ENCODE measurements around the gene NELL1. TPM values are rescaled to one million over a fixed set of nuclear protein-coding genes. Genes with fewer than 3 reads are reported as not detected.

NELL1 gene
- total and polyA plus RNA-seq, 4 donors: 11.0 to 57.9 (median 31.2) TPM

GRCh38 chr11:20739577-20739976 lies 70.2 kb downstream of the NELL1 start:
- Histone ChIP-seq H3K9me3 (ENCODE audit: control insufficient read depth, insufficient read depth, low read length) (no peaks in the 10 kb centered on the region), H3K4me1 (ENCODE audit: control insufficient read depth, insufficient read depth, low read length) (no peaks in the 10 kb centered on the region), H3K27ac (ENCODE audit: low read depth, low read length) (no peak overlapping the region), H3K27me3 (ENCODE audit: control insufficient read depth, insufficient read depth, low read length) (no peaks in the 10 kb centered on the region), H3K4me3 (ENCODE audit: low read depth, low read length) (no peak overlapping the region), H3K36me3 (ENCODE audit: control insufficient read depth, insufficient read depth, low read length) (no peaks in the 10 kb centered on the region)
- peak in 1 of 6 donors; percentile 22 for DNase-seq (ENCODE audit: low read depth in 4 of 6, low spot score in 6 of 6)
- 55% methylated on average over 1 of the region's 4 CpGs for WGBS (ENCODE audit: insufficient coverage)

- Histone ChIP-seq H3K9me3 (ENCODE audit: control insufficient read depth, insufficient read depth, low read length) (no peaks in the 10 kb centered on the region), H3K27ac (ENCODE audit: low read depth, low read length) (no peak overlapping the region), H3K4me1 (ENCODE audit: control insufficient read depth, insufficient read depth, low read length) (no peaks in the 10 kb centered on the region), H3K36me3 (ENCODE audit: control insufficient read depth, insufficient read depth, low read length) (no peaks in the 10 kb centered on the region), H3K27me3 (ENCODE audit: control insufficient read depth, insufficient read depth, low read length) (no peaks in the 10 kb centered on the region), H3K4me3 (ENCODE audit: low read depth, low read length) (no peak overlapping the region)
- no peak for DNase-seq (ENCODE audit: low read depth in 4 of 6, low spot score in 6 of 6)
- 50% methylated on average over 2 of the region's 6 CpGs for WGBS (ENCODE audit: insufficient coverage)
Measured at GRCh38 chr11:20754933-20755332, 85.5 kb downstream of the NELL1 start.

GRCh38 chr11:20759541-20759940 lies 90.2 kb downstream of the NELL1 start:
- Histone ChIP-seq H3K27me3 (ENCODE audit: control insufficient read depth, insufficient read depth, low read length) (no peaks in the 10 kb centered on the region), H3K4me3 (ENCODE audit: low read depth, low read length) (no peak overlapping the region), H3K36me3 (ENCODE audit: control insufficient read depth, insufficient read depth, low read length) (no peaks in the 10 kb centered on the region), H3K9me3 (ENCODE audit: control insufficient read depth, insufficient read depth, low read length) (no peaks in the 10 kb centered on the region), H3K4me1 (ENCODE audit: control insufficient read depth, insufficient read depth, low read length) (no peaks in the 10 kb centered on the region), H3K27ac (ENCODE audit: low read depth, low read length) (no peak overlapping the region)
- WGBS (ENCODE audit: insufficient coverage): 83% methylated on average over 1 of the region's 2 CpGs
- no peak for DNase-seq (ENCODE audit: low read depth in 4 of 6, low spot score in 6 of 6)

- H3K4me1 ChIP-seq (ENCODE audit: control insufficient read depth, insufficient read depth, low read length): no peaks in the 10 kb centered on the region
- H3K4me3 ChIP-seq (ENCODE audit: low read depth, low read length): no peak overlapping the region
- H3K9me3 ChIP-seq (ENCODE audit: control insufficient read depth, insufficient read depth, low read length): no peaks in the 10 kb centered on the region
- H3K27me3 ChIP-seq (ENCODE audit: control insufficient read depth, insufficient read depth, low read length): no peaks in the 10 kb centered on the region
- WGBS (ENCODE audit: insufficient coverage): 63% methylated on average over 6 of the region's 6 CpGs
- DNase-seq (ENCODE audit: low read depth in 4 of 6, low spot score in 6 of 6): peak in 2 of 6 donors; percentile 52 to 75
- no peak overlapping the region for H3K27ac ChIP-seq (ENCODE audit: low read depth, low read length)
- H3K36me3 ChIP-seq (ENCODE audit: control insufficient read depth, insufficient read depth, low read length): no peaks in the 10 kb centered on the region
Measured at GRCh38 chr11:20760811-20761210, 91.4 kb downstream of the NELL1 start.

- DNase-seq (ENCODE audit: low read depth in 4 of 6, low spot score in 6 of 6): peak in 2 of 6 donors; percentile 31 to 85
- no peak overlapping the region for H3K27ac ChIP-seq (ENCODE audit: low read depth, low read length)
- 26% methylated on average over 3 of the region's 13 CpGs for WGBS (ENCODE audit: insufficient coverage)
- no peaks in the 10 kb centered on the region for H3K27me3 ChIP-seq (ENCODE audit: control insufficient read depth, insufficient read depth, low read length)
- no peak overlapping the region for H3K4me3 ChIP-seq (ENCODE audit: low read depth, low read length)
- H3K9me3 ChIP-seq (ENCODE audit: control insufficient read depth, insufficient read depth, low read length): no peaks in the 10 kb centered on the region
- H3K4me1 ChIP-seq (ENCODE audit: control insufficient read depth, insufficient read depth, low read length): no peaks in the 10 kb centered on the region
- H3K36me3 ChIP-seq (ENCODE audit: control insufficient read depth, insufficient read depth, low read length): no peaks in the 10 kb centered on the region
Measured at GRCh38 chr11:20762116-20762844, 92.9 kb downstream of the NELL1 start.

GRCh38 chr11:20762980-20763379 lies 93.6 kb downstream of the NELL1 start:
- no peak for DNase-seq (ENCODE audit: low read depth in 4 of 6, low spot score in 6 of 6)
- Histone ChIP-seq H3K9me3 (ENCODE audit: control insufficient read depth, insufficient read depth, low read length) (no peaks in the 10 kb centered on the region), H3K36me3 (ENCODE audit: control insufficient read depth, insufficient read depth, low read length) (no peaks in the 10 kb centered on the region), H3K4me1 (ENCODE audit: control insufficient read depth, insufficient read depth, low read length) (no peaks in the 10 kb centered on the region), H3K27ac (ENCODE audit: low read depth, low read length) (no peak overlapping the region), H3K27me3 (ENCODE audit: control insufficient read depth, insufficient read depth, low read length) (no peaks in the 10 kb centered on the region), H3K4me3 (ENCODE audit: low read depth, low read length) (no peak overlapping the region)
- 100% methylated on average over 2 of the region's 7 CpGs for WGBS (ENCODE audit: insufficient coverage)

GRCh38 chr11:20770414-20770946 lies 101.1 kb downstream of the NELL1 start:
- no peak overlapping the region for H3K4me3 ChIP-seq (ENCODE audit: low read depth, low read length)
- H3K36me3 ChIP-seq (ENCODE audit: control insufficient read depth, insufficient read depth, low read length): no peaks in the 10 kb centered on the region
- H3K27ac ChIP-seq (ENCODE audit: low read depth, low read length): no peak overlapping the region
- 0% methylated on average over 1 of the region's 1 CpG for WGBS (ENCODE audit: insufficient coverage)
- DNase-seq (ENCODE audit: low read depth in 4 of 6, low spot score in 6 of 6): peak in 2 of 6 donors; percentile 22 to 77
- no peaks in the 10 kb centered on the region for H3K9me3 ChIP-seq (ENCODE audit: control insufficient read depth, insufficient read depth, low read length)
- H3K4me1 ChIP-seq (ENCODE audit: control insufficient read depth, insufficient read depth, low read length): peaks cover 3% of the 10 kb centered on the region
- H3K27me3 ChIP-seq (ENCODE audit: control insufficient read depth, insufficient read depth, low read length): no peaks in the 10 kb centered on the region

- Histone ChIP-seq H3K27ac (ENCODE audit: low read depth, low read length) (no peak overlapping the region), H3K27me3 (ENCODE audit: control insufficient read depth, insufficient read depth, low read length) (no peaks in the 10 kb centered on the region), H3K4me3 (ENCODE audit: low read depth, low read length) (no peak overlapping the region), H3K4me1 (ENCODE audit: control insufficient read depth, insufficient read depth, low read length) (peaks cover 3% of the 10 kb centered on the region), H3K36me3 (ENCODE audit: control insufficient read depth, insufficient read depth, low read length) (no peaks in the 10 kb centered on the region), H3K9me3 (ENCODE audit: control insufficient read depth, insufficient read depth, low read length) (no peaks in the 10 kb centered on the region)
- DNase-seq (ENCODE audit: low read depth in 4 of 6, low spot score in 6 of 6): no peak
Measured at GRCh38 chr11:20771026-20771425, 101.6 kb downstream of the NELL1 start.

- Histone ChIP-seq H3K9me3 (ENCODE audit: control insufficient read depth, insufficient read depth, low read length) (no peaks in the 10 kb centered on the region), H3K4me1 (ENCODE audit: control insufficient read depth, insufficient read depth, low read length) (peaks cover 3% of the 10 kb centered on the region), H3K4me3 (ENCODE audit: low read depth, low read length) (no peak overlapping the region), H3K27ac (ENCODE audit: low read depth, low read length) (no peak overlapping the region), H3K36me3 (ENCODE audit: control insufficient read depth, insufficient read depth, low read length) (no peaks in the 10 kb centered on the region), H3K27me3 (ENCODE audit: control insufficient read depth, insufficient read depth, low read length) (no peaks in the 10 kb centered on the region)
- peak in 1 of 6 donors; percentile 86 for DNase-seq (ENCODE audit: low read depth in 4 of 6, low spot score in 6 of 6)
- WGBS (ENCODE audit: insufficient coverage): no CpG with 5 or more reads among the region's 3 CpGs
Measured at GRCh38 chr11:20771681-20772080, 102.3 kb downstream of the NELL1 start.

GRCh38 chr11:20775331-20775730 lies 105.9 kb downstream of the NELL1 start:
- WGBS (ENCODE audit: insufficient coverage): 43% methylated on average over 1 of the region's 2 CpGs
- Histone ChIP-seq H3K4me1 (ENCODE audit: control insufficient read depth, insufficient read depth, low read length) (peaks cover 3% of the 10 kb centered on the region), H3K27ac (ENCODE audit: low read depth, low read length) (no peak overlapping the region), H3K36me3 (ENCODE audit: control insufficient read depth, insufficient read depth, low read length) (no peaks in the 10 kb centered on the region), H3K27me3 (ENCODE audit: control insufficient read depth, insufficient read depth, low read length) (no peaks in the 10 kb centered on the region), H3K9me3 (ENCODE audit: control insufficient read depth, insufficient read depth, low read length) (no peaks in the 10 kb centered on the region), H3K4me3 (ENCODE audit: low read depth, low read length) (no peak overlapping the region)
- no peak for DNase-seq (ENCODE audit: low read depth in 4 of 6, low spot score in 6 of 6)

Data from spinal cord (tissue), 10 donors.